ENCODE data around the gene ABTB2.
A peak's percentile ranks its signal among the peaks of the same experiment; 100 is the strongest.
"Not testable (repeated sequence)": the region's sequence is repeated elsewhere in the genome, so short reads cannot be mapped to it uniquely, and the experiment has no call there.

Gene ABTB2

DNA sequence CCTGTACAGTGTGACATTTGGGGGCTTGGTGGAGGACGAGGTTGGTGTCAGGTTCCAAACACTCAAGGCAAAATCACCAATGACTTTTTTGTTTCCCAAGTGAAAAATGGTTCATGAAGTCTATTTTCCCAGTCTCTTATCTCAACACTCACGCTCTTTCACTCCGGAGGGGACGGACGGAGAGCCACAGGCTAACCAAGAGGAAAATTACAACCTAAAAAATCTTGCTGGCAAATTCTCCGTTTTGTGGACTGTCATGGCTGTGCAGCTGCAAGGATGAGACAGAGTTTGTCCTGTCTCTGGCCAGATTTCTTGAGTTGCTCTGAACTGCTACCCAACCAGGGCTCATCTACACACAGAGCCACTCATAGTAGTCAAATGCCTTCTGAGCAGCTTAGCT lies 101.2 kb downstream of the ABTB2 start:
- no peak for DNase-seq

GRCh38 chr11:34256150-34256549 lies 101.7 kb downstream of the ABTB2 start:
- no peak for DNase-seq

GRCh38 chr11:34255101-34255500 lies 102.7 kb downstream of the ABTB2 start:
- DNase-seq = no peak

DNA sequence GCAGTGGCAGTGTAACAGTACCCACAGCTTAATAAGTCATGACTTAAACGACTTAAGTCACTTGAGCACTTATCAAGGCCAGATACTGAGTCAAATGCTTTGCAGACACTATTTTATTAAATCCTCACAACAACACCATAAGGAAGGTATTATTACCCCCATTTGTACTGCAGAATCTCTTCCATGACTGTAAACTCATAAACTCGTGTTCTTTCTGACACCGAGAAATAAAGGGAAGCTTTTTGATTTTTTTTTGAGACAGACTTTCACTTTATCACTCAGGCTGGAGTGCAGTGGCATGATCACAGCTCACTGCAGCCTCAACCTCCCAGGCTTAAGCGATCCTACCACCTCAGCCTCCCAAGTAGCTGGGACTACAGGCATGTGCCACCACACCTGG lies 103.8 kb downstream of the ABTB2 start:
- no peak for DNase-seq

- no peak for DNase-seq
Observed at GRCh38 chr11:34252651-34253050, 105.2 kb downstream of the ABTB2 start.

DNA sequence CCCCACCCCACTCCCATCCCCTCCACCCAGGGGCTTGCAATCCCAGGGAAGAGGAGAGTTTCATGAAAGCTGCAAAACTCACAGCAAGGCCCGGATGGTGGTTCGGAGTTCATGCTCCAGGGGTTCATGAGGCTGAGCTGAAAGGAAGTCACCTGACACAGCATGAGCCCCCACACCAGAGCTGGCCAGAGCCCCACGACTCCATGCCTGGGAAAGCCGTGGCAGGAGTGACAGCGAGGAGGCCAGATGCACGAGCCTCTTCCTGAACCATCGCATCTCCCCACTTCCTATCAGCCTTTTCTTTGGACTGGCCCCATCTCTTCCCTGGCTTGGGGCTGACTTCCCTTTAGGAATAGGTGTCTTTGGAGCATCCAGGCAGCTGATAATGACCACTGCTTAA lies 105.8 kb downstream of the ABTB2 start:
- no peak for DNase-seq

DNA sequence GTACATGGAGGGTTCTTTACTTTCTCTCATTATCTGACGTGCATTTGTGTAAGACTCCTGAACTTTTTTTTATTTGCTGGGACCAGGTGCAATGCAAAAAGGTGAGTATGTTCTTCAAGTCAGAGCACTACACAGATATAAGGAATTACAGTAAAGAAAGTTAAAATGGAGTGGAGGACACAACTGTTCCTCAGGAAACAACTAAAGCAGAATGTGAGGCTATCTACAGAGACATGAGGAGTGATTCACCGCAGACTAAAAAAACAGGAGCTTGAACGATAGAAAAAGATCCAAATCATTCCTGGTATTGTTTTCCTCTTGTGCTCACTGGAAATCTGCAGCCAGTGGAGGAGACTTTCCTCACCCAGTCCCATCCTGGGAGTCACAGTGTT lies 106.2 kb downstream of the ABTB2 start:
- no peak for DNase-seq

GRCh38 chr11:34250732-34251588 lies 106.8 kb downstream of the ABTB2 start:
- DNase-seq = peak; percentile 70

DNA sequence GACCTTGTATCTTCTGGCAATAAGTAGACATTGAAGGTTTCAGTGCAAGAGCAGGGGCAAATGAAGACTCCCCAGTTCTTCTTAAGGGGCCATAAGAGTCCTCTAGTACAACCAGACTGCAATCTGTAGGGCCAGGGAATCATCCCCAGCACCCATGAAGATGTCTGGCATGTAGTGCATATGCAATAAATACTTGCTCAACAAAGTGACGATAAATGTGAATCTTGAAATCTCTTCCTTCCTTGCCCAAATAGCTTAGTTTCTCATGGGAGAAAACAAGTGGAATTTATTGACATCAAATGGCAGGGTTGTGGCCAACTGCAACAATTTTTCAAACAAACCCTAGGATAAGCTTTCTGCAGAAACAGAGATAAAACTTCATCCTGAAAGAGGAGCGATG lies 107.6 kb downstream of the ABTB2 start:
- no peak for DNase-seq

DNA sequence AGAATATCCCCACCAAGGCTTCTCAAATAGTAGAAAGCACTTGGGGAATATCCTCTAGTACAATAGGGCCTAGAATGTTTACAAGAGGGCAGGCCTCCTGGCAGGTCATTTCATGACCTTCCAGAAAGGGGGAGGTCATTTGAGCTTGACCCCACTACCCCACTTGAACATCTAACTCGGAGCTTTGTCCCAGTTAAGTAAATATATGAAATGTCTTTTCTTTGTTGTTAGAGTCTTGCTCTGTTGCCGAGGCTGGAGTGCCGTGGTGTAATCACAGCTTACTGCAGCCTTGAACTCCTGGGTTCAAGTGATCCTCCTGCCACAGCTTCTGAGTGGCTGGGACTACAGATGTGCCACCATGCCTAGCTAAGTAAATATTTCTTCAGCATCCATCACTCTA lies 108.4 kb downstream of the ABTB2 start:
- no peak for DNase-seq

DNA sequence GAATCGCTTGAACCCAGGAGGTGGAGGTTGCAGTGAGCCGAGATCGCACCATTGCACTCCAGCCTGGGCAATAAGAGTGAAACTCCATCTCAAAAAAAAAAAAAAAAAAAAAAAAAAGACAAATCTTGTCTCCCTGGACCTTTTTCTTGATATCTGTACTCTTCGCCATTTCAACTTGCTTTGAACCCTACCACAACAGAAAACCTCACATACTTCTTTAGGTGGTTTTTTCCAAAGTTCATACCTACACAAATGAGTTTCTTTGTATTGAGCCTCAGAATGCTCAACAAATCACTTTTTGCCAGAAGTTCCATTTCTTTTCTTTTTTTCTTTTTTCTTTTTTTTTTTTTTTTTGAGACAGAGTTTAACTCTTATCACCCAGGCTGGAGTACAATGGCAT lies 111.3 kb downstream of the ABTB2 start:
- DNase-seq = not testable (repeated sequence)

DNA sequence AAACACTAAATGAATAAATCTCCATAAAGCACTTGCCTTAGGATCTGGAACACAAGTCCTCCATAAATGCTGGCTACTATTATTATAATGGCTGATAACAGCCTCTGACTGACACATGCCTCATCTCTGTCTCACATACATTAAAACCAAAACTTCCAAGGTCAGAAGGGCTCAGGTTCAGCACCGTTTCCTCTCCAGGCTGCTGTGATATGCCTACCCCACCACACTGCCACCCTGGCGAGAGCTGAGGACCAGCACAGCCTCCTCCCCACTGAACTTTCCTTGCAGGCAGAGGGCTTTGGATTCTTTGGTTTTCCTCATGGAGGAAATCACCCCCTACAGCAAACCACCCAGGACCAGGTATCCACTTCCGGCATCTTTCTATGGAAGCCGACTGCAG lies 112.8 kb downstream of the ABTB2 start:
- DNase-seq = no peak

- no peak for DNase-seq
Observed at GRCh38 chr11:34243600-34244464, 114.0 kb downstream of the ABTB2 start.

DNA sequence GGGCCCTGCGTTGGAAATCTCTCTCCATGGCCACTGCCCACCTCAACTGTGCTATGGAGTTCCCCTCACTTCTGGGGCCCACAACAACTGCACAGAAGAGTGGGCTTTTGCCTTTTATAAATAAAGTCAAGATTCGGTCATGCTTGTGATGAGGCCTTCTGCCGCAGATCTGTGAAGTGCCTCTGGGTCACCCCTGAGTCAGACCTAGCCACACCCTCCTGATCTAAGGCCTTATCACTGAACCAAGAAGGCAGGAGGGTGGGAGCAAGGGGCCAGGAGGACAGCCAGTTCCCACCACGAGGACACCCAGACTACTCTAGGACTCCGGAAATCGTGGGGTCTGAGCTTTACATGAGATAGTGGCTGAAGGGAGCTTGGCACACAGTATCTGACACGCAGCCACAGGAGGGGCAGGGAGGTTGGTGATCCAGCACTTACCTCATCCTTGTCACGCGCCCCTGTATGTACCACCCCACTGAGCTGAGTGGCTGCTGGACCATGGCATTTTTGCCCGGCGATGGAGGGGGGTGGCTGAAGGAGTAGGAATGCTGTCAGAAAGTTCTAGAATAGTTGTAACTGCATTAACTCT lies 115.7 kb downstream of the ABTB2 start:
- no peak for DNase-seq

DNA sequence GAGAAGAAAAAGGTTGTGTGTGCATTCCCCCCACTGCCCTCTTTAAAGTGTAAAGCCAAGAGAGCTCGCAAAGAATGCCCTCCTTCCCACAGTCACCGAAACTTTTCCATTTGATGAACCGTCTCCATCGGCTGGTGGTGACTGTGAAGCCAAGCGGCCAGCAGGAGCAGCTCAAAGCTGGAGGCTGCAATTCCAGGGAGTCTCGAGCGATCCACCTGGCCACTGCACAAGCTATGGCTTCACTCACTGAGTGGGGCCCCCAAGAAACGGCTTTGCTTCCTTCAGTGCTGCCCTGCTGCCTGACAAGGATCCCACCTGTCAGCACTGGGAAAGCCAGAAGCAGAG lies 117.7 kb downstream of the ABTB2 start:
- DNase-seq = no peak

DNA sequence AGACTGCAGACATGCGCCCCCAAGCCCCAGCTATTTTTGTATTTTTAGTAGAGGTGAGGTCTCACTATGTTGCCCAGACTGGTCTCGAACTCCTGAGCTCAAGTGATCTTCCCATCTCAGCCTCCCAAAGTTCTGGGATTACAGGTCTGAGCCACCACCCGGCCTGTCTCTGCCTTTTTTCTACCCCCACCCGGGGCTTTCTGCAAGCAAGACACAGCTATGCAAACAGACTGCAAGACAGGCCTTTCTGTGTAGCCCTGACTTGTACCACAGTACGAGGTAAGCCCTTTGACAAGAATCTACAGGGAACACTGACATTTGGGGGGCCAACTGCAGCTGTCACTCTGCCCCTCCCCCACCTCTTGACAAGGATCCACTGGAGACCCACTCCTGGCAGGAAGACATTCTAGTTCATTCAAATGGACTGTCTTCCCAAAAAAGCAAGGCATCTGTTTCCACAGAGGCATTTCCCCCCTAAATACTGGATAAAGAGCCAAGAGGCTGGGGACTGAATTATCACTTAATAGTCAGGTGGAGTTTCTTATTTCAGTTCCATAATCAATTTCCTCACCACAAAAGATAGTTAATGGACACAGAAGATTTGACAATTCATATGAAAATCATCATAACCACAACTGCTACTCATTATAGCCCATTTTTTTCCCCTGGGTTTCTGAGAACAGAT lies 118.2 kb downstream of the ABTB2 start:
- DNase-seq = no peak

DNA sequence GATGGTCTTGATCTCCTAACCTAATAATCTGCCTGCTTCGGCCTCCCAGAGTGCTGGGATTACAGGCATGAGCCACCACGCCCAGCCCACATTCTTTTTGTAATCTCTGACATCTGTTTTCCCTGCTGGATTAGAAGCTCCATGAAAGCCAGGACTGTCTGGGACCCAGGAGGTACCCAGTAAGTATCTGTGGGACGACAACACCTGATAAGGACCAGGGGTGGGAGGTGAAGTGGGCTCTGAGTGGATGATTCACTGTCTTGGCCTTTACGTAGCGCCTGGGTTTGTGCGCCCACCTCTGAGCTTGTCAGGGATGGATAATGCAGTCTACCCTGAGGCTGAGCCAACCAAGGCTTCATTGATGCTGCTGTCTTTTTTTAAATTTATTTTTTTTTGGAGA lies 118.8 kb downstream of the ABTB2 start:
- no peak for DNase-seq

- no peak for DNase-seq
Observed at GRCh38 chr11:34238533-34238932, 119.3 kb downstream of the ABTB2 start.

GRCh38 chr11:34236572-34236971 lies 121.2 kb downstream of the ABTB2 start:
- no peak for DNase-seq

GRCh38 chr11:34235591-34236071 lies 122.2 kb downstream of the ABTB2 start:
- no peak for DNase-seq

- no peak for DNase-seq
Observed at GRCh38 chr11:34235189-34235588, 122.6 kb downstream of the ABTB2 start.

GRCh38 chr11:34234086-34234740 lies 123.6 kb downstream of the ABTB2 start:
- DNase-seq = no peak

DNA sequence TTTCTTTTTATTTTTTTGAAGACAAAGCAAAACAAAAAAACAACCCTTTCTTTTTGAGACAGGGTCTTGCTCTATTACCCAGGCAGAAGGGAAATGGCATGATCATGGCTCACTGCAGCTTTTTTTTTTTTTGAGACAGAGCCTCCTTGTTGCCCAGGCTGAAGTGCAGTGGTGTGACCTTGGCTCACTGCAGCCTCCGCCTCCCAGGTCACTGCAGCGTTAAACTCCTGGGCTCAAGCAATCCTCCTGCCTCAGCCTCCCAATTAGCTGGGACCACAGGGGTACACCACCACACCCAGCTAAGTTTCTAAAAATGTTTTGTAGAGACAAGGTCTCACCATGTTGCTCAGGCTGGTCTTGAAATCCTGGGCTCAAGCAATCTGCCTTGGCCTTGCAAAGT lies 124.6 kb downstream of the ABTB2 start:
- DNase-seq = no peak

Data from NCI-H2171 treated with DMSO at 0.1 percent for 48 hours (cell line).